SK-N-DZ (cell line): ENCODE measurements around the gene ZNF236.
"Not testable (repeated sequence)": the region's sequence is repeated elsewhere in the genome, so short reads cannot be mapped to it uniquely, and the experiment has no call there.

Experiments used
- DNase-seq: peaks from one replicate; pipeline ENCODE4 v3.0.0-alpha.2; 2015; ENCODE audit warnings: low spot score

The ZNF236 gene

GRCh38 chr18:76988031-76988826 is 165.9 kb downstream of the ZNF236 start:
- DNase-seq: no peak

GRCh38 chr18:76988827-76989646 is 166.7 kb downstream of the ZNF236 start:
- DNase-seq: no peak

- DNase-seq: no peak
These were observed 167.4 kb downstream of the ZNF236 start for GRCh38 chr18:76989647-76990190.

- not testable (repeated sequence) for DNase-seq
These were observed 168.1 kb downstream of the ZNF236 start for GRCh38 chr18:76990343-76991020.

GRCh38 chr18:76991021-76991688 is 168.8 kb downstream of the ZNF236 start:
- no peak for DNase-seq

- no peak for DNase-seq
These were observed 170.1 kb downstream of the ZNF236 start for GRCh38 chr18:76992226-76993084.

GRCh38 chr18:76993085-76993382 is 170.7 kb downstream of the ZNF236 start:
- no peak for DNase-seq

GRCh38 chr18:76993573-76993972 is 171.2 kb downstream of the ZNF236 start:
- no peak for DNase-seq

- no peak for DNase-seq
These were observed 171.8 kb downstream of the ZNF236 start for GRCh38 chr18:76994086-76994654.

GRCh38 chr18:76995896-76996295 is 173.5 kb downstream of the ZNF236 start:
- no peak for DNase-seq

GRCh38 chr18:76996429-76996828 is 174.1 kb downstream of the ZNF236 start:
- no peak for DNase-seq

- DNase-seq: no peak
These were observed 175.8 kb downstream of the ZNF236 start for GRCh38 chr18:76997951-76998808.

- no peak for DNase-seq
These were observed 176.7 kb downstream of the ZNF236 start for GRCh38 chr18:76999077-76999476.

- peak; percentile 26 for DNase-seq
These were observed 178.2 kb downstream of the ZNF236 start for GRCh38 chr18:77000527-77000926.

GRCh38 chr18:77001041-77001440 is 178.7 kb downstream of the ZNF236 start:
- no peak for DNase-seq

- no peak for DNase-seq
These were observed 179.6 kb downstream of the ZNF236 start for GRCh38 chr18:77001979-77002378.

GRCh38 chr18:77002496-77002895 is 180.1 kb downstream of the ZNF236 start:
- no peak for DNase-seq

GRCh38 chr18:77003316-77003715 is 181.0 kb downstream of the ZNF236 start:
- no peak for DNase-seq
